ENCODE data around the gene HOOK2.

The HOOK2 gene

GRCh38 chr19:12772323-12772722, 3.0 kb downstream of the HOOK2 start:
- no peaks in the 10 kb centered on the region for H3K27me3 ChIP-seq (ENCODE audit: control insufficient read depth, insufficient read depth, low read length)
- no peak overlapping the region for H3K9ac ChIP-seq (ENCODE audit: low read length)
- H3K4me1 ChIP-seq (ENCODE audit: control insufficient read depth, insufficient read depth, low read length): peaks cover 14% of the 10 kb centered on the region
- H3K9me3 ChIP-seq (ENCODE audit: control insufficient read depth, low read length): no peaks in the 10 kb centered on the region
- H3K4me3 ChIP-seq (ENCODE audit: low read length): no peak overlapping the region
- no peaks in the 10 kb centered on the region for H3K36me3 ChIP-seq (ENCODE audit: control insufficient read depth, insufficient read depth, low read length)

- no peaks in the 10 kb centered on the region for H3K36me3 ChIP-seq (ENCODE audit: control insufficient read depth, insufficient read depth, low read length)
- H3K9ac ChIP-seq (ENCODE audit: low read length): no peak overlapping the region
- no peaks in the 10 kb centered on the region for H3K27me3 ChIP-seq (ENCODE audit: control insufficient read depth, insufficient read depth, low read length)
- H3K9me3 ChIP-seq (ENCODE audit: control insufficient read depth, low read length): no peaks in the 10 kb centered on the region
- H3K4me1 ChIP-seq (ENCODE audit: control insufficient read depth, insufficient read depth, low read length): peaks cover 12% of the 10 kb centered on the region
- no peak overlapping the region for H3K4me3 ChIP-seq (ENCODE audit: low read length)
Observed at GRCh38 chr19:12770922-12771321, 4.4 kb downstream of the HOOK2 start.

GRCh38 chr19:12769689-12770088, 5.7 kb downstream of the HOOK2 start:
- H3K4me1 ChIP-seq (ENCODE audit: control insufficient read depth, insufficient read depth, low read length): peaks cover 10% of the 10 kb centered on the region
- H3K36me3 ChIP-seq (ENCODE audit: control insufficient read depth, insufficient read depth, low read length): no peaks in the 10 kb centered on the region
- no peak overlapping the region for H3K4me3 ChIP-seq (ENCODE audit: low read length)
- no peaks in the 10 kb centered on the region for H3K9me3 ChIP-seq (ENCODE audit: control insufficient read depth, low read length)
- no peak overlapping the region for H3K9ac ChIP-seq (ENCODE audit: low read length)
- no peaks in the 10 kb centered on the region for H3K27me3 ChIP-seq (ENCODE audit: control insufficient read depth, insufficient read depth, low read length)

- Histone ChIP-seq H3K27me3 (ENCODE audit: control insufficient read depth, insufficient read depth, low read length) (no peaks in the 10 kb centered on the region), H3K36me3 (ENCODE audit: control insufficient read depth, insufficient read depth, low read length) (no peaks in the 10 kb centered on the region), H3K4me3 (ENCODE audit: low read length) (no peak overlapping the region), H3K9me3 (ENCODE audit: control insufficient read depth, low read length) (no peaks in the 10 kb centered on the region), H3K4me1 (ENCODE audit: control insufficient read depth, insufficient read depth, low read length) (peaks cover 5% of the 10 kb centered on the region), H3K9ac (ENCODE audit: low read length) (no peak overlapping the region)
Observed at GRCh38 chr19:12767666-12768065, 7.7 kb downstream of the HOOK2 start.

- Histone ChIP-seq H3K36me3 (ENCODE audit: control insufficient read depth, insufficient read depth, low read length) (no peaks in the 10 kb centered on the region), H3K27me3 (ENCODE audit: control insufficient read depth, insufficient read depth, low read length) (no peaks in the 10 kb centered on the region), H3K9ac (ENCODE audit: low read length) (no peak overlapping the region), H3K4me3 (ENCODE audit: low read length) (no peak overlapping the region), H3K4me1 (ENCODE audit: control insufficient read depth, insufficient read depth, low read length) (peaks cover 2% of the 10 kb centered on the region), H3K9me3 (ENCODE audit: control insufficient read depth, low read length) (no peaks in the 10 kb centered on the region)
Observed at GRCh38 chr19:12767150-12767549, 8.2 kb downstream of the HOOK2 start.

GRCh38 chr19:12766051-12766521, 9.3 kb downstream of the HOOK2 start:
- Histone ChIP-seq H3K27me3 (ENCODE audit: control insufficient read depth, insufficient read depth, low read length) (no peaks in the 10 kb centered on the region), H3K9ac (ENCODE audit: low read length) (no peak overlapping the region), H3K36me3 (ENCODE audit: control insufficient read depth, insufficient read depth, low read length) (no peaks in the 10 kb centered on the region), H3K9me3 (ENCODE audit: control insufficient read depth, low read length) (no peaks in the 10 kb centered on the region), H3K4me1 (ENCODE audit: control insufficient read depth, insufficient read depth, low read length) (no peaks in the 10 kb centered on the region), H3K4me3 (ENCODE audit: low read length) (no peak overlapping the region)

GRCh38 chr19:12764698-12765097, 10.7 kb downstream of the HOOK2 start:
- Histone ChIP-seq H3K9me3 (ENCODE audit: control insufficient read depth, low read length) (no peaks in the 10 kb centered on the region), H3K9ac (ENCODE audit: low read length) (no peak overlapping the region), H3K27me3 (ENCODE audit: control insufficient read depth, insufficient read depth, low read length) (no peaks in the 10 kb centered on the region), H3K4me3 (ENCODE audit: low read length) (no peak overlapping the region), H3K4me1 (ENCODE audit: control insufficient read depth, insufficient read depth, low read length) (no peaks in the 10 kb centered on the region), H3K36me3 (ENCODE audit: control insufficient read depth, insufficient read depth, low read length) (no peaks in the 10 kb centered on the region)

- H3K4me3 ChIP-seq (ENCODE audit: low read length): no peak overlapping the region
- H3K36me3 ChIP-seq (ENCODE audit: control insufficient read depth, insufficient read depth, low read length): no peaks in the 10 kb centered on the region
- H3K9me3 ChIP-seq (ENCODE audit: control insufficient read depth, low read length): no peaks in the 10 kb centered on the region
- no peaks in the 10 kb centered on the region for H3K27me3 ChIP-seq (ENCODE audit: control insufficient read depth, insufficient read depth, low read length)
- H3K9ac ChIP-seq (ENCODE audit: low read length): no peak overlapping the region
- peaks cover under 1% of the 10 kb centered on the region for H3K4me1 ChIP-seq (ENCODE audit: control insufficient read depth, insufficient read depth, low read length)
Observed at GRCh38 chr19:12763100-12763499, 12.3 kb downstream of the HOOK2 start.

GRCh38 chr19:12759686-12760085, 15.7 kb downstream of the HOOK2 start:
- Histone ChIP-seq H3K27me3 (ENCODE audit: control insufficient read depth, insufficient read depth, low read length) (no peaks in the 10 kb centered on the region), H3K36me3 (ENCODE audit: control insufficient read depth, insufficient read depth, low read length) (no peaks in the 10 kb centered on the region), H3K4me3 (ENCODE audit: low read length) (no peak overlapping the region), H3K4me1 (ENCODE audit: control insufficient read depth, insufficient read depth, low read length) (peaks cover 10% of the 10 kb centered on the region), H3K9me3 (ENCODE audit: control insufficient read depth, low read length) (no peaks in the 10 kb centered on the region), H3K9ac (ENCODE audit: low read length) (no peak overlapping the region)

- Histone ChIP-seq H3K36me3 (ENCODE audit: control insufficient read depth, insufficient read depth, low read length) (no peaks in the 10 kb centered on the region), H3K4me3 (ENCODE audit: low read length) (no peak overlapping the region), H3K9ac (ENCODE audit: low read length) (peak overlapping the region; percentile 31), H3K9me3 (ENCODE audit: control insufficient read depth, low read length) (no peaks in the 10 kb centered on the region), H3K4me1 (ENCODE audit: control insufficient read depth, insufficient read depth, low read length) (peaks cover 10% of the 10 kb centered on the region), H3K27me3 (ENCODE audit: control insufficient read depth, insufficient read depth, low read length) (peaks cover 6% of the 10 kb centered on the region)
Observed at GRCh38 chr19:12757544-12758274, 17.6 kb downstream of the HOOK2 start.

GRCh38 chr19:12756150-12756883, 19.0 kb downstream of the HOOK2 start:
- no peak overlapping the region for H3K4me3 ChIP-seq (ENCODE audit: low read length)
- H3K9me3 ChIP-seq (ENCODE audit: control insufficient read depth, low read length): no peaks in the 10 kb centered on the region
- no peaks in the 10 kb centered on the region for H3K36me3 ChIP-seq (ENCODE audit: control insufficient read depth, insufficient read depth, low read length)
- peaks cover 11% of the 10 kb centered on the region for H3K27me3 ChIP-seq (ENCODE audit: control insufficient read depth, insufficient read depth, low read length)
- no peak overlapping the region for H3K9ac ChIP-seq (ENCODE audit: low read length)
- peaks cover 10% of the 10 kb centered on the region for H3K4me1 ChIP-seq (ENCODE audit: control insufficient read depth, insufficient read depth, low read length)

GRCh38 chr19:12754465-12755196, 20.7 kb downstream of the HOOK2 start:
- no peaks in the 10 kb centered on the region for H3K9me3 ChIP-seq (ENCODE audit: control insufficient read depth, low read length)
- peaks cover 23% of the 10 kb centered on the region for H3K27me3 ChIP-seq (ENCODE audit: control insufficient read depth, insufficient read depth, low read length)
- H3K36me3 ChIP-seq (ENCODE audit: control insufficient read depth, insufficient read depth, low read length): no peaks in the 10 kb centered on the region
- H3K4me1 ChIP-seq (ENCODE audit: control insufficient read depth, insufficient read depth, low read length): peaks cover 10% of the 10 kb centered on the region
- no peak overlapping the region for H3K4me3 ChIP-seq (ENCODE audit: low read length)
- no peak overlapping the region for H3K9ac ChIP-seq (ENCODE audit: low read length)

Data from mucosa of stomach (tissue), 1 donor.